ENCODE data around the gene VTA1. TPM values are rescaled to one million over a fixed set of nuclear protein-coding genes. Genes with fewer than 3 reads are reported as not detected.

The VTA1 gene
- total RNA-seq, 1 experiment from 2014 or later, result 67.8 TPM

DNA sequence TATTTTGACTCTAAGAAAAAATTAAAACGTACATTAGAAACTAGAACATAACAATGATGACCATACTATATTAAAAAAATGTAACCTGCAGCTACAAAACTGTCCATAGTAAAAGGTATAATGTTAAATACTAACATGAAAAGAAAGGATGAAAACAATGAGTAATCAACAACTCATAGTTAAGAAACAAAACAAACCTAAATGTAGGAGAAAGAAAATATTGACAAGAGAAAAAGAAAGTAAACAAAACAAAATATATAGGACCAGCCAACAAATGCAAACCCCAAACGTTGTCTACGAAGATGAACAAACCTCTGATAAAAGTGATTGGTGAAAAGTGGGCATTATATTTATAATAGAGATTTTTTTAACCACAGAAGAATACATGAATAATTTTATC lies 113.7 kb downstream of the VTA1 start:
- no peaks in the 10 kb centered on the region for H3K36me3 ChIP-seq (ENCODE audit: control insufficient read depth in 1 of 2, insufficient read depth in 2 of 2, low read length in 2 of 2)
- ChIA-PET CTCF (no interaction called here), RAD21 (ENCODE audit: low non-redundant PET in 1 of 2, low total read pairs in 2 of 2, uncharacterized antibody in 2 of 2, unreplicated experiment in 2 of 2) (no interaction called here), POLR2A (no interaction called here)
- TF ChIP-seq SRF (IDR thresholded peaks at IDR 0.05; ENCODE audit: low read depth) (no peak), ELF1 (IDR thresholded peaks at IDR 0.05; ENCODE audit: borderline replicate concordance, low read depth) (no peak), ZNF274 (IDR thresholded peaks at IDR 0.05; ENCODE audit: low read depth, low read length) (no peak), JUND (IDR thresholded peaks at IDR 0.05) (no peak), EGR1 (IDR thresholded peaks at IDR 0.05; ENCODE audit: low read depth) (no peak)
- TF ChIP-seq, protein P1, sequence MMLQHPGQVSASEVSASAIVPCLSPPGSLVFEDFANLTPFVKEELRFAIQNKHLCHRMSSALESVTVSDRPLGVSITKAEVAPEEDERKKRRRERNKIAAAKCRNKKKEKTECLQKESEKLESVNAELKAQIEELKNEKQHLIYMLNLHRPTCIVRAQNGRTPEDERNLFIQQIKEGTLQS (IDR thresholded peaks at IDR 0.05), result no peak
- no peaks in the 10 kb centered on the region for H3K27me3 ChIP-seq (ENCODE audit: insufficient read depth, low read length)
- H3K27ac ChIP-seq (ENCODE audit: low read depth, low read length), result no peak overlapping the region
- intact Hi-C loops (cut with micrococcal nuclease), result no loop called here
- ATAC-seq, result no peak
- no peaks in the 10 kb centered on the region for H4K20me1 ChIP-seq (ENCODE audit: insufficient read depth)
- H3K79me2 ChIP-seq (ENCODE audit: insufficient read depth, low read length), result no peaks in the 10 kb centered on the region
- no peaks in the 10 kb centered on the region for H3K4me1 ChIP-seq (ENCODE audit: control insufficient read depth in 1 of 2, insufficient read depth in 2 of 2, low read length in 2 of 2)
- no peak for DNase-seq (ENCODE audit: low read depth, low spot score)
- H3K9me3 ChIP-seq (ENCODE audit: control insufficient read depth in 1 of 2, insufficient read depth in 1 of 2, low read depth in 1 of 2, low read length in 2 of 2), result no peaks in the 10 kb centered on the region
- no peak overlapping the region for H3K4me3 ChIP-seq (replicated peaks in 1 of 2; ENCODE audit: low read depth in 1 of 2, low read length in 2 of 2)
- H3K4me2 ChIP-seq (ENCODE audit: low read length), result no peak overlapping the region
- no peak overlapping the region for H2AFZ ChIP-seq (ENCODE audit: low read depth, low read length, poor library complexity, severe bottlenecking)
- no peaks in the 10 kb centered on the region for H3K9me2 ChIP-seq (ENCODE audit: insufficient read depth)
- BruUV-seq (replicated peaks), result no TSS peak
- H3K9ac ChIP-seq (ENCODE audit: low read length), result no peak overlapping the region

DNA sequence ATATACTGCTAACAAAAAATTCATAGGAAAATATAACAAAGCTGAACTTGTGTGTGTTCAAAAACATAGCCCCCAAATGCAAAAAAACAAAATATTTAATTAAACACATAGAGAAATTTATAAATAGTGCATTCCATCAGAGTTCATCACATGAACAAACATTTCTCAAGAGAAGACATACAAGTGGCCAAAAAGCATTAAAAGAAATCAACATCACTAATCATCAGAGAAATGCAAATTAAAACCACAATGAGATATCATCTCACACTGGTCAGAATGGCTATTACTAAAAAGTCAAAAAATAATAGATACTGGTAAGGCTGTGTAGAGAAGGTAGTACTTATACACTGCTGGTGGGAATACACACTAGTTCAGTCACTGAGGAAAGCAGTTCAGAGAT lies 115.2 kb downstream of the VTA1 start:
- H3K27me3 ChIP-seq (ENCODE audit: insufficient read depth, low read length), result no peaks in the 10 kb centered on the region
- RAD21 ChIA-PET (ENCODE audit: low non-redundant PET in 1 of 2, low total read pairs in 2 of 2, uncharacterized antibody in 2 of 2, unreplicated experiment in 2 of 2), result no interaction called here
- no peaks in the 10 kb centered on the region for H3K9me2 ChIP-seq (ENCODE audit: insufficient read depth)
- H4K20me1 ChIP-seq (ENCODE audit: insufficient read depth), result no peaks in the 10 kb centered on the region
- DNase-seq (ENCODE audit: low read depth, low spot score) (no peak), ATAC-seq (no peak)
- no peak overlapping the region for H3K9ac ChIP-seq (ENCODE audit: low read length)
- H3K4me1 ChIP-seq (ENCODE audit: control insufficient read depth in 1 of 2, insufficient read depth in 2 of 2, low read length in 2 of 2), result no peaks in the 10 kb centered on the region
- no peaks in the 10 kb centered on the region for H3K9me3 ChIP-seq (ENCODE audit: control insufficient read depth in 1 of 2, insufficient read depth in 1 of 2, low read depth in 1 of 2, low read length in 2 of 2)
- CTCF ChIA-PET, result no interaction called here
- H2AFZ ChIP-seq (ENCODE audit: low read depth, low read length, poor library complexity, severe bottlenecking), result no peak overlapping the region
- H3K27ac ChIP-seq (ENCODE audit: low read depth, low read length), result no peak overlapping the region
- H3K36me3 ChIP-seq (ENCODE audit: control insufficient read depth in 1 of 2, insufficient read depth in 2 of 2, low read length in 2 of 2), result no peaks in the 10 kb centered on the region
- no peaks in the 10 kb centered on the region for H3K79me2 ChIP-seq (ENCODE audit: insufficient read depth, low read length)
- H3K4me2 ChIP-seq (ENCODE audit: low read length), result no peak overlapping the region
- H3K4me3 ChIP-seq (replicated peaks in 1 of 2; ENCODE audit: low read depth in 1 of 2, low read length in 2 of 2), result no peak overlapping the region
- POLR2A ChIA-PET, result no interaction called here
- BruUV-seq (replicated peaks), result no TSS peak
- intact Hi-C loops (cut with micrococcal nuclease), result no loop called here
- TF ChIP-seq SIN3A (IDR thresholded peaks at IDR 0.05; ENCODE audit: low read depth), result no peak
- TF ChIP-seq POLR2AphosphoS5 (IDR thresholded peaks at IDR 0.05; ENCODE audit: low read depth, low read length), result no peak
- TF ChIP-seq RAD21 (IDR thresholded peaks at IDR 0.05; ENCODE audit: low read depth), result no peak
- no peak for TF ChIP-seq CEBPB (IDR thresholded peaks at IDR 0.05; ENCODE audit: low read depth)
- no peak for TF ChIP-seq ZFX (IDR thresholded peaks at IDR 0.05)
- TF ChIP-seq YY1 (IDR thresholded peaks at IDR 0.05; ENCODE audit: extremely low read depth, insufficient replicate concordance, low read depth, low read length), result no peak
- TF ChIP-seq ELF1 (IDR thresholded peaks at IDR 0.05; ENCODE audit: borderline replicate concordance, low read depth), result no peak
- TF ChIP-seq SP1 (IDR thresholded peaks at IDR 0.05; ENCODE audit: low read depth), result no peak
- no peak for TF ChIP-seq POLR2A (IDR thresholded peaks at IDR 0.05; ENCODE audit: borderline replicate concordance, extremely low read depth, insufficient read depth, insufficient read length)
- TF ChIP-seq JUND (IDR thresholded peaks at IDR 0.05), result no peak
- no peak for TF ChIP-seq EZH2 (IDR thresholded peaks at IDR 0.05)
- TF ChIP-seq, protein P2, sequence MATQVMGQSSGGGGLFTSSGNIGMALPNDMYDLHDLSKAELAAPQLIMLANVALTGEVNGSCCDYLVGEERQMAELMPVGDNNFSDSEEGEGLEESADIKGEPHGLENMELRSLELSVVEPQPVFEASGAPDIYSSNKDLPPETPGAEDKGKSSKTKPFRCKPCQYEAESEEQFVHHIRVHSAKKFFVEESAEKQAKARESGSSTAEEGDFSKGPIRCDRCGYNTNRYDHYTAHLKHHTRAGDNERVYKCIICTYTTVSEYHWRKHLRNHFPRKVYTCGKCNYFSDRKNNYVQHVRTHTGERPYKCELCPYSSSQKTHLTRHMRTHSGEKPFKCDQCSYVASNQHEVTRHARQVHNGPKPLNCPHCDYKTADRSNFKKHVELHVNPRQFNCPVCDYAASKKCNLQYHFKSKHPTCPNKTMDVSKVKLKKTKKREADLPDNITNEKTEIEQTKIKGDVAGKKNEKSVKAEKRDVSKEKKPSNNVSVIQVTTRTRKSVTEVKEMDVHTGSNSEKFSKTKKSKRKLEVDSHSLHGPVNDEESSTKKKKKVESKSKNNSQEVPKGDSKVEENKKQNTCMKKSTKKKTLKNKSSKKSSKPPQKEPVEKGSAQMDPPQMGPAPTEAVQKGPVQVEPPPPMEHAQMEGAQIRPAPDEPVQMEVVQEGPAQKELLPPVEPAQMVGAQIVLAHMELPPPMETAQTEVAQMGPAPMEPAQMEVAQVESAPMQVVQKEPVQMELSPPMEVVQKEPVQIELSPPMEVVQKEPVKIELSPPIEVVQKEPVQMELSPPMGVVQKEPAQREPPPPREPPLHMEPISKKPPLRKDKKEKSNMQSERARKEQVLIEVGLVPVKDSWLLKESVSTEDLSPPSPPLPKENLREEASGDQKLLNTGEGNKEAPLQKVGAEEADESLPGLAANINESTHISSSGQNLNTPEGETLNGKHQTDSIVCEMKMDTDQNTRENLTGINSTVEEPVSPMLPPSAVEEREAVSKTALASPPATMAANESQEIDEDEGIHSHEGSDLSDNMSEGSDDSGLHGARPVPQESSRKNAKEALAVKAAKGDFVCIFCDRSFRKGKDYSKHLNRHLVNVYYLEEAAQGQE (IDR thresholded peaks at IDR 0.05; ENCODE audit: low read depth), result no peak
- TF ChIP-seq, protein P1 (IDR thresholded peaks at IDR 0.05), result no peak
- TF ChIP-seq SRF (IDR thresholded peaks at IDR 0.05; ENCODE audit: low read depth), result no peak
- TF ChIP-seq, protein P3, sequence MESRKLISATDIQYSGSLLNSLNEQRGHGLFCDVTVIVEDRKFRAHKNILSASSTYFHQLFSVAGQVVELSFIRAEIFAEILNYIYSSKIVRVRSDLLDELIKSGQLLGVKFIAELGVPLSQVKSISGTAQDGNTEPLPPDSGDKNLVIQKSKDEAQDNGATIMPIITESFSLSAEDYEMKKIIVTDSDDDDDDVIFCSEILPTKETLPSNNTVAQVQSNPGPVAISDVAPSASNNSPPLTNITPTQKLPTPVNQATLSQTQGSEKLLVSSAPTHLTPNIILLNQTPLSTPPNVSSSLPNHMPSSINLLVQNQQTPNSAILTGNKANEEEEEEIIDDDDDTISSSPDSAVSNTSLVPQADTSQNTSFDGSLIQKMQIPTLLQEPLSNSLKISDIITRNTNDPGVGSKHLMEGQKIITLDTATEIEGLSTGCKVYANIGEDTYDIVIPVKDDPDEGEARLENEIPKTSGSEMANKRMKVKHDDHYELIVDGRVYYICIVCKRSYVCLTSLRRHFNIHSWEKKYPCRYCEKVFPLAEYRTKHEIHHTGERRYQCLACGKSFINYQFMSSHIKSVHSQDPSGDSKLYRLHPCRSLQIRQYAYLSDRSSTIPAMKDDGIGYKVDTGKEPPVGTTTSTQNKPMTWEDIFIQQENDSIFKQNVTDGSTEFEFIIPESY (IDR thresholded peaks at IDR 0.05; ENCODE audit: extremely low read depth, insufficient replicate concordance, low read length), result no peak

All from HCT116 (cell line).